GM19025 (cell line): ENCODE data around the gene NUP160.
"Not testable (repeated sequence)": the region's sequence is repeated elsewhere in the genome, so short reads cannot be mapped to it uniquely, and the experiment has no call there.

Experiments used
- ATAC-seq: cut with Tn5 transposase; IDR thresholded peaks from one replicate; pipeline ENCODE4 v1.9.1; 2021; ENCODE audit warnings: mild to moderate bottlenecking, low read depth, moderate library complexity; ENCODE audit not compliant: unreplicated experiment

The NUP160 gene, protein sequence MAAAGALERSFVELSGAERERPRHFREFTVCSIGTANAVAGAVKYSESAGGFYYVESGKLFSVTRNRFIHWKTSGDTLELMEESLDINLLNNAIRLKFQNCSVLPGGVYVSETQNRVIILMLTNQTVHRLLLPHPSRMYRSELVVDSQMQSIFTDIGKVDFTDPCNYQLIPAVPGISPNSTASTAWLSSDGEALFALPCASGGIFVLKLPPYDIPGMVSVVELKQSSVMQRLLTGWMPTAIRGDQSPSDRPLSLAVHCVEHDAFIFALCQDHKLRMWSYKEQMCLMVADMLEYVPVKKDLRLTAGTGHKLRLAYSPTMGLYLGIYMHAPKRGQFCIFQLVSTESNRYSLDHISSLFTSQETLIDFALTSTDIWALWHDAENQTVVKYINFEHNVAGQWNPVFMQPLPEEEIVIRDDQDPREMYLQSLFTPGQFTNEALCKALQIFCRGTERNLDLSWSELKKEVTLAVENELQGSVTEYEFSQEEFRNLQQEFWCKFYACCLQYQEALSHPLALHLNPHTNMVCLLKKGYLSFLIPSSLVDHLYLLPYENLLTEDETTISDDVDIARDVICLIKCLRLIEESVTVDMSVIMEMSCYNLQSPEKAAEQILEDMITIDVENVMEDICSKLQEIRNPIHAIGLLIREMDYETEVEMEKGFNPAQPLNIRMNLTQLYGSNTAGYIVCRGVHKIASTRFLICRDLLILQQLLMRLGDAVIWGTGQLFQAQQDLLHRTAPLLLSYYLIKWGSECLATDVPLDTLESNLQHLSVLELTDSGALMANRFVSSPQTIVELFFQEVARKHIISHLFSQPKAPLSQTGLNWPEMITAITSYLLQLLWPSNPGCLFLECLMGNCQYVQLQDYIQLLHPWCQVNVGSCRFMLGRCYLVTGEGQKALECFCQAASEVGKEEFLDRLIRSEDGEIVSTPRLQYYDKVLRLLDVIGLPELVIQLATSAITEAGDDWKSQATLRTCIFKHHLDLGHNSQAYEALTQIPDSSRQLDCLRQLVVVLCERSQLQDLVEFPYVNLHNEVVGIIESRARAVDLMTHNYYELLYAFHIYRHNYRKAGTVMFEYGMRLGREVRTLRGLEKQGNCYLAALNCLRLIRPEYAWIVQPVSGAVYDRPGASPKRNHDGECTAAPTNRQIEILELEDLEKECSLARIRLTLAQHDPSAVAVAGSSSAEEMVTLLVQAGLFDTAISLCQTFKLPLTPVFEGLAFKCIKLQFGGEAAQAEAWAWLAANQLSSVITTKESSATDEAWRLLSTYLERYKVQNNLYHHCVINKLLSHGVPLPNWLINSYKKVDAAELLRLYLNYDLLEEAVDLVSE (N-terminal part only)

DNA sequence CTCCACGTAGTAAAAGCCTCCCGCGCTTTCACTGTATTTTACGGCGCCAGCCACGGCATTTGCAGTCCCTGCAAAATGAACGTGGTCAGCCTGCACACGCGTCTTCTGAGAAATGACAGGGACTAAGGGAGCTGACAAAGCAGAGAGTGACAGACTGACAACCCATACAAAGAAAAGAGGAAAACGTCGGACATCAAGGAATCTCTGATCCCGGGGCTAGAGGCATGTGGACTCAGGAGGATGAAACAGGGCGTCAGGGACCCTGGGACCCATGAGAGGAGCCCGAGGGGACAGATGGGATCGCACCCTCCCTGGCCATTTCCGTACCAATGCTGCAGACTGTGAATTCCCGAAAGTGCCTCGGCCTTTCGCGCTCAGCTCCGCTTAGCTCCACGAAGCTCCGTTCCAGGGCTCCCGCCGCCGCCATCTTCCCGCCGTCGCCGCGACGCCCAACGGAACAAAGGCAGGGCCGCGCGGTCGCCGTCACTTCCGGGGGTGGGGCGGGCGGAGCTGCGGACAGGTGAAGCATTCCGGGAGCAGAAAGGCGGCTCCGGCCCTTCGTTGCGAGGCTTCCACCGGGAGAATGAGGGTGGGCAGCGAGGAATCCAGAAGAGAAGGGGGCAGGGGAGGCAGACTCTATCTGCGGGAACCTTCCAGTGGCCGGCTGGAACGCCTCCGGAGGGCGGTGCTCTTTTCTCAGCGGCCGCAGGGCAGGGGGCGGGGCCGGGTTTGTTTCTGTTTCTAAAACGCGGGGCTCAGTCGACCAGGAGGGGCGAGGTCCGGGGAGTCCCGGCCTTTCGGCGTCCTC, at the start of gene NUP160:
TSS of gene NUP160 (minus strand) at position 459 of the 808 bp plus-strand sequence. CDS start at position 427, 32 bp downstream.
- ATAC-seq: peak; percentile 82

GRCh38 chr11:47896199-47896598, 48.0 kb upstream of the NUP160 start:
- no peak for ATAC-seq

- ATAC-seq: no peak
These were observed 46.9 kb upstream of the NUP160 start for GRCh38 chr11:47895035-47895434.

DNA sequence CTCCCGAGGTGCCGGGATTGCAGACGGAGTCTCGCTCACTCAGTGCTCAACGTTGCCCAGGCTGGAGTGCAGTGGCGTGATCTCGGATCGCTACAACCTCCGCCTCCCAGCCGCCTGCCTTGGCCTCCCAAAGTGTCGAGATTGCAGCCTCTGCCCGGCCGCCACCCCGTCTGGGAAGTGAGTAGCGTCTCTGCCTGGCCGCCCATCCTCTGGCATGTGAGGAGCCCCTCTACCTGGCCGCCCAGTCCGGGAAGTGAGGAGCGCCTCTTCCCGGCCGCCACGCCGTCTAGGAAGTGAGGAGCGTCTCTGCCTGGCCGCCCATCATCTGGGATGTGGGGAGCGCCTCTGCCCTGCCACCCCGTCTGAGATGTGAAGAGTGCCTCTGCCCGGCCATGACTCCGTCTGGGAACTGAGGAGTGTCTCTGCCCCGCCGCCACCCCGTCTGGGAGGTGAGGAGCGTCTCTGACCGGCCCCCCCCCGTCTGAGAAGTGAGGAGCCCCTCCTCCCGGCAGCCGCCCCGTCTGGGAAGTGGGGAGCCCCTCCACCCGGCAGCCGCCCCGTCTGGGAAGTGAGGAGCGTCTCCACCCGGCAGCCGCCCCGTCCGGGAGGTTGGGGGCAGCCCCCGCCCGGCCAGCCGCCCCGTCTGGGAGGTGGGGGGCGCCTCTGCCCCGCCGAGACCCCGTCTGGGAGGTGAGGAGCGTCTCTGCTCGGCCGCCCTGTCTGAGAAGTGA, 44.6 kb upstream of the NUP160 start:
- not testable (repeated sequence) for ATAC-seq

DNA sequence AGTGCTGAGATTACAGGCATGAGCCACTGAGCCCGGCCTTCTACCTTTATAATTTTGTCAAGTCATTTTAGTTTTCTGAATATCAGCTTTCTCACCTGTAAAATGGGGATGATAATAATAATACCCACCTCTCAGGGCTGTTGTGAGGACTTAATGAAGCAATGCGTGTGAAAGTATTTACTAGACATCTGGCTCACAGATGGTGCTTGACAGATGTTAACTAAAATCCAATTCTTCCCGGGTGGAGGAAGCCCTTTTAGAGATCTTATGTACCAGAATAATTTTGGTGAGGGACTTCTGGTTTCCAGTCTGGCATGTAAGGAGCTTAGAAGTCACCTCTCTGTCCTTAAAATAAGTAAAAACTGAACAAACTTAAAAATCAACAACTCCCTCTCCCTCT, 43.7 kb upstream of the NUP160 start:
- no peak for ATAC-seq

DNA sequence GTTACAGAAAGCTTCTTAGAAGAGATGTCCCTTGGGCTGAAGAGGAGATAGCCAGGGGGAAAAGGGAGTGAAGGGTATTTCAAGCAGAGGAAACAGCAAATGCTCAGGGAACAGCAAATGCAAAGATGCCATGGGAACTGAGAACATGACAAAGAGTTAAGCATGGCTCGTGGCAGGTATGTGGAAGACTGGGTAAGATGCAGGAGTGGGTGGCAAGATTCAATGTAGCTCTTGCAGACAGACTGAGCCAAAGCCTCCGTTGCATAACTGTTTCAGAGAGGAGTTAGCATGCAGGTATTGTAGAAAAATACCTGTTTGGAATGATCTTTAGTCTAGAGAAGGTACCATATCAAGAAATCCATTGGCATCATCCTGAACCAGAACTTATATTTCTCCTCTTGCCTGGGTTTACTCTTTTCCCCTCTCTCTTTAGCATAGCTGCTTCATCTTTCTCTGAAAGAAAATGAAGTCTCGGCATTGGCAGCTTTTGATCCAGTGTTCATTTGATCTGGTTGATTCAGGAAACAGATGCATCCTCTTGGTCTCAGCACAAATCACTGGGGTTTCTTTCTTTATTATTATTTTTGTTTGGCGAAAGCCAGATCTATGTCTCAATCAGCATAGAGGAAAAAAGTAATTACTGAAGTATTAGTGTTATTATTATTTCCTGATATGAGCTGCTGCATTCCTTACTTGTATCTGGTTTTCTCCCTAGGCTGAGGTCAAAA, 41.7 kb upstream of the NUP160 start:
- no peak for ATAC-seq

GRCh38 chr11:47887910-47888569, 39.9 kb upstream of the NUP160 start:
- no peak for ATAC-seq

DNA sequence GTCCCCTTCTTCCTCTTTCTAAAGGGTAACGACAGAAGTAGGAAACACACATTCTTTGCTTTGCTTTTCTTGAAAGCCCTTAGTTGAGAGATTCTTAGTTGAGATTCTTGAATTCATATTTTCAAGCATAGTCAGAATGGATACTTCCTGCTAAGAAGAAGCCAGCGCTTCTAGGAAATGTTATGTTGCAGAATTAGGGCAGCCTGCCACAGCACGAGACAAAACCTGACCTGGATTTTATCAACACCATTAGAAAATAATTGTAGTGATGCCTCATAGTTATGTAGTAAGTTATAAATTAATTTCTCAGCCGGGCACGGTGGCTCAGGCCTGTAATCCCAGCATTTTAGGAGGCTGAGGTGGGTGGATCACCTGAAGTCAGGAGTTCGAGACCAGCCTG, 37.9 kb upstream of the NUP160 start:
- no peak for ATAC-seq

- not testable (repeated sequence) for ATAC-seq
These were observed 34.3 kb upstream of the NUP160 start for GRCh38 chr11:47882437-47882836.

DNA sequence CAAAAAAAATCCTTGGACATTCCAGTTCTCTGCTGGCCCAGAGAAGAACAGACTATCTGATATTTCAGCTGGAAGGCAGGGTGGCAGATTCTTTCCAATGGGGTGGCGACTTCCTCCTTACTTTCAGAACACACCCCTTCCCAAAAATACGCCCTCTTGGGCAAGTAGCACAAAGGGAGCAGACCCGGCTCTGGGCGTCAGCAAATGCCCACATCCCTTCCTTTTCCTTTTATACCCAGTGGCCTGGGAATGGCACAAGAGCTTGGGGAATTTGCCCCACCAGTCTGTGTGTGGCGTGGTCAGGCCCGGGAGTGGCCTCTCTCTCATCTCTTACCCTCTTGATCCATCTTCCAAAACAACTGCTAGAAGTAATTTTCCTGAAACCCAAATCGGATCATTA, 33.0 kb upstream of the NUP160 start:
- no peak for ATAC-seq

GRCh38 chr11:47879259-47880158, 31.4 kb upstream of the NUP160 start:
- no peak for ATAC-seq

- not testable (repeated sequence) for ATAC-seq
These were observed 27.7 kb upstream of the NUP160 start for GRCh38 chr11:47875858-47876257.

DNA sequence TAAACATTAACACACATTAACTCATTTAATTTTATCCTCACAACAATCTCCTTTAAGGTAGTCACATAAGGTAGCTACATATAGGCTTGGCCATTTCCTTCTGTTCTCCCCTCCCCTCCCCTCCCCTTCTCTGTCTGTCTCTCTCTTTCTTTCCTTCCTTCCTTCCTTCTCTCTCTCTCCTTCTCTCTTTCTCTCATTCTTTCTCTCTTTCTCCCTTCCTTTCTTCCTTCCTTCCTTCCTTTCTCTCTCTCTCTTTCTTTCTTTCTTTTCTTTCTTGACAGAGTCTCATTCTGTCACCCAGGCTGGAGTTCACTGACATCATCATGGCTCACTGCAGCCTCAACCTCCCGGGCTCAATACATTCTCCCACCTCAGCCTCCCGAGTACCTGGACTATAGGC, 22.3 kb upstream of the NUP160 start:
- no peak for ATAC-seq

- no peak for ATAC-seq
These were observed 21.6 kb upstream of the NUP160 start for GRCh38 chr11:47869544-47870393.

DNA sequence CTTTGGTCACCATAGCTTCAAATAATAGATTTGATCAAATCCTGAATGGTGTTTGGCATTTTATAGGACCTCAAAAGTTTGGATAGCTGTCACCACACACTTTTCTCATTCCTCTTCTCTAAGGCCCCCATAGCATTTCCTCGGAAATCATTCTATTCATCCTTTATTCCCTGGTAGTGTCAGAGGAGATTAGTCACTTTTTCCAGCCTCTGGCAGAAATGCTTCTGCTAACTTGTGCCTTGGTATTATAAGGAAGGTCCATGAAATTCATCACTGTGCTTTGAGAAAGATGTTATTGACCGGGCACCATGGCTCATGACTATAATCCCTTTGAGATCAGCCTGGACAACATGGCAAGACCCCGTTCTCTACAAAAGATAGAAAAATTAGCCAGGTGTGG, 19.7 kb upstream of the NUP160 start:
- no peak for ATAC-seq

DNA sequence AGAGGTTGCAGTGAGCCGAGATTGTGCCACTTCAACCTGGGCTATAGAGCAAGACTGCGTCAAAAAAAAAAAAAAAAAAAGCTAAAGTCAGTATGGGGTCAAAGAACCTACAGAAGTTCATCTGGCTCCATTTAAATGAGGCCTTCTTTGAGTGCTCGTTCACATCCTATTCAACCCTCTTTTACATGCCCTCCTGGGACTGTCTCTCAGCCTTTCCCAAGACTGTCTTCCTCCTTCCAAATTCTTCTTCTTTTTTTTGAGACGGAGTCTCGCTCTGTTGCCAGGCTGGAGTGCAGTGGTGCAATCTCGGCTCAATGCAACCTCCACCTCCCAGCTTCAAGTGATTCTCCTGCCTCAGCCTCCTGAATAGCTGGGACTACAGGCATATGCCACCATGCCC, 18.7 kb upstream of the NUP160 start:
- not testable (repeated sequence) for ATAC-seq
